Cardiac fibroblast (primary cell): Measurements from ENCODE around the gene KLHL17.
A peak's percentile ranks its signal among the peaks of the same experiment; 100 is the strongest.

Experiments
- DNase-seq, 2 donors: peaks; one replicate each; pipeline versions ENCODE4 v3.0.0 to v3.0.0-alpha.2; 2010; ENCODE audit warnings: low read depth in 2 of 2
- H3K4me3 ChIP-seq, 2 donors: replicated peaks in 1 of 2; 1 replicate in 1 of 2; 2 replicates in 1 of 2; pipeline ENCODE4 v1.5.1; 2011; ENCODE audit warnings: low read depth in 2 of 2, low read length in 2 of 2, mild to moderate bottlenecking in 2 of 2, moderate library complexity in 1 of 2
- TF ChIP-seq, protein P1 (sequence below): IDR thresholded peaks from one replicate; pipeline ENCODE4 v1.5.1; 2011; ENCODE audit warnings: low read depth, mild to moderate bottlenecking, low read length, inconsistent platforms

KLHL17 gene

DNA sequence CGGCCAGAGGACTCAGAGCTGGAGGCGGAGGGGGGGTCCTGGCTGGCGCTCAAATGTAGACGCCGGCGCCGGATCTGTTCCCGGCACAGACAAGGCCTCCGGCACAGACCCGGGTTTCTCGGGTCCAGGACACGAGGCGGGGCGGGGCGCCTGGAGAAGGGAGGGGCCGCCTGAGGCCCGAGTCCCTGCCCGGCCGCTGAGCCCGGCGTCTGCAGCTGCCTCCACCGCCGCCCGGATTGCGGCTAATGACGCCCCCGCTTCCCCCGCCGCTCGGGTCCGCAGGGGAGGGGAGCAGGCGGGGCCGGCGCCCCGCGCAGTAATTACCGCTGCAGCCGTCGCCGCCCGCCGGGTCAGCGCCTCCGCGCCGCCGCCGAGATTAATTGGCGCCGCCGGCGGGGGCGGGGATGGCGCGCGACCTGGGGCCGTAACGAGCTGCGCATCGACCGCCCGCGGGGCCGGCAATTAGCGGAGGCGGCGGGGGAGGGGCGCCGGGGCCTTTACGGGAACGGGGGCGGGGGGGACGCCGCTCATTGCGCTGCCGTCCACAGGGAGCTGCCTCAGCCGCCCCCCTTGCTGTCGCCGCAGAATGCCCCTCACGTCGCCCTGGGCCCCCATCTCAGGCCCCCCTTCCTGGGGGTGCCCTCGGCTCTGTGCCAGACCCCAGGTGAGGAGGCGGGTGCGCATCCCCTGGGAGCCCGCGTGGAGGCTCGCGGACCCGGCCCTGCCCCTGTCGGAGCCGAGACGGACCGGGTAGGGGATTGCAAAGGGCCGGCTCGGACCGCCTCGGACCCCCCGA is 18.6 kb upstream of the KLHL17 start:
- DNase-seq, result peak; percentile 38 to 84
- TF ChIP-seq, protein P1, sequence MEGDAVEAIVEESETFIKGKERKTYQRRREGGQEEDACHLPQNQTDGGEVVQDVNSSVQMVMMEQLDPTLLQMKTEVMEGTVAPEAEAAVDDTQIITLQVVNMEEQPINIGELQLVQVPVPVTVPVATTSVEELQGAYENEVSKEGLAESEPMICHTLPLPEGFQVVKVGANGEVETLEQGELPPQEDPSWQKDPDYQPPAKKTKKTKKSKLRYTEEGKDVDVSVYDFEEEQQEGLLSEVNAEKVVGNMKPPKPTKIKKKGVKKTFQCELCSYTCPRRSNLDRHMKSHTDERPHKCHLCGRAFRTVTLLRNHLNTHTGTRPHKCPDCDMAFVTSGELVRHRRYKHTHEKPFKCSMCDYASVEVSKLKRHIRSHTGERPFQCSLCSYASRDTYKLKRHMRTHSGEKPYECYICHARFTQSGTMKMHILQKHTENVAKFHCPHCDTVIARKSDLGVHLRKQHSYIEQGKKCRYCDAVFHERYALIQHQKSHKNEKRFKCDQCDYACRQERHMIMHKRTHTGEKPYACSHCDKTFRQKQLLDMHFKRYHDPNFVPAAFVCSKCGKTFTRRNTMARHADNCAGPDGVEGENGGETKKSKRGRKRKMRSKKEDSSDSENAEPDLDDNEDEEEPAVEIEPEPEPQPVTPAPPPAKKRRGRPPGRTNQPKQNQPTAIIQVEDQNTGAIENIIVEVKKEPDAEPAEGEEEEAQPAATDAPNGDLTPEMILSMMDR, result no peak
- H3K4me3 ChIP-seq, result peak overlapping the region; percentile 26 to 40

DNA sequence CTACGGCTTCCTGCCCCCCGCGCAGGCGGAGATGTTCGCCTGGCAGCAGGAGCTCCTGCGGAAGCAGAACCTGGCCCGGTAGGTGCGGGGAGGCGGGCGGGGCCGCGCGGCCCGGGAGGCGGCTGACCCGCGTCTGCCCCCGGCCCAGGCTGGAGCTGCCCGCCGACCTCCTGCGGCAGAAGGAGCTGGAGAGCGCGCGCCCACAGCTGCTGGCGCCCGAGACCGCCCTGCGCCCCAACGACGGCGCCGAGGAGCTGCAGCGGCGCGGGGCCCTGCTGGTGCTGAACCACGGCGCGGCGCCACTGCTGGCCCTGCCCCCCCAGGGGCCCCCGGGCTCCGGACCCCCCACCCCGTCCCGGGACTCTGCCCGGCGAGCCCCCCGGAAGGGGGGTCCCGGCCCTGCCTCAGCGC is 18.0 kb upstream of the KLHL17 start:
- DNase-seq, result no peak
- H3K4me3 ChIP-seq, result peak overlapping the region in 1 of 2 donors; percentile 40

DNA sequence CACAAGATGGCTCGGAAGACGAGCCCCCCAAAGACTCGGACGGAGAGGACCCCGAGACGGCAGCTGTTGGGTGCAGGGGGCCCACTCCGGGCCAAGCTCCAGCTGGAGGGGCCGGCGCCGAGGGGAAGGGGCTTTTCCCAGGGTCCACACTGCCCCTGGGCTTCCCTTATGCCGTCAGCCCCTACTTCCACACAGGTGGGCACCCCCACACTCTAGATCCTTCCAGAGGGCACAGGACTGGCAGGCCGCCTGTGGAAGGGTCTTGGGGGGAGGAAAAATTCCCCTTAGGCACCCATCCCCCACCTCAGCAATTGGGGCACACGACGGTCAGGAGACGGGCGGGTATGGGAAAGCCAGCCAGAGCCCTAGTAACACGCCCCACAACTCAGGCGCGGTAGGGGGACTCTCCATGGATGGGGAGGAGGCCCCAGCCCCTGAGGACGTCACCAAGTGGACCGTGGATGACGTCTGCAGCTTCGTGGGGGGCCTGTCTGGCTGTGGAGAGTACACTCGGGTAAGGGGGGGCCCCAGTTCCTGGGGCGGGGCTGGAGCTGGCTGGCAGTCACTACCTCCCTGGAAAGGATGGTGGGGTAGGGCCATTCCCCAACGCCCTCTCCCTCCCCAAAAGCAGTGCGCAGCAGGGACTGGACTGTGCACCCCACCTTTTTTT is 17.4 kb upstream of the KLHL17 start:
- TF ChIP-seq, protein P1, result no peak
- peak in 1 of 2 donors; percentile 70 for DNase-seq
- peak overlapping the region in 1 of 2 donors; percentile 23 for H3K4me3 ChIP-seq

More for the DNA sequence above, 18.0 kb upstream of the KLHL17 start:
- TF ChIP-seq, protein P1, result no peak

DNA sequence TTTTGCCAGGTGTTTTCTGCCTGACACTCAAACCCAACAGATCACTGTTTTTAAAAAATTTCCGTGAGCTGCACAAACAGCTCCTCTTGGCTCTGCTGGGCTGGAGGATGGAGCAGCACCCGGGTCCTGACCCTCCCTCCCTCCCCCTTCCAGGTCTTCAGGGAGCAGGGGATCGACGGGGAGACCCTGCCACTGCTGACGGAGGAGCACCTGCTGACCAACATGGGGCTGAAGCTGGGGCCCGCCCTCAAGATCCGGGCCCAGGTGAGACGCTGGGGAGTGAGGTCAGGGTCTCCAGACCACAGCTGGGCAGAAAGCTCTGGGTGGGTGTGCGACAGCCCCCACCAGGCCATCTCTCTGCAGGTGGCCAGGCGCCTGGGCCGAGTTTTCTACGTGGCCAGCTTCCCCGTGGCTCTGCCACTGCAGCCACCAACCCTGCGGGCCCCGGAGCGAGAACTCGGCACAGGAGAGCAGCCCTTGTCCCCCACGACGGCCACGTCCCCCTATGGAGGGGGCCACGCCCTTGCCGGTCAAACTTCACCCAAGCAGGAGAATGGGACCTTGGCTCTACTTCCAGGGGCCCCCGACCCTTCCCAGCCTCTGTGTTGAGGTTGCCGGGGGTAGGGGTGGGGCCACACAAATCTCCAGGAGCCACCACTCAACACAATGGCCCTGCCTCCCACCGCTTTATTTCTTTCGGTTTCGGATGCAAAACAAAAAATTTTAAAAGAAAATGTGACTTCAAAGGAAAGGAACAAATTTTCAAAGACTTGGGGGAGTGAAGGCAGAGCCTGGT is 16.6 kb upstream of the KLHL17 start:
- TF ChIP-seq, protein P1, result no peak
- DNase-seq, result no peak
- no peak overlapping the region for H3K4me3 ChIP-seq

DNA sequence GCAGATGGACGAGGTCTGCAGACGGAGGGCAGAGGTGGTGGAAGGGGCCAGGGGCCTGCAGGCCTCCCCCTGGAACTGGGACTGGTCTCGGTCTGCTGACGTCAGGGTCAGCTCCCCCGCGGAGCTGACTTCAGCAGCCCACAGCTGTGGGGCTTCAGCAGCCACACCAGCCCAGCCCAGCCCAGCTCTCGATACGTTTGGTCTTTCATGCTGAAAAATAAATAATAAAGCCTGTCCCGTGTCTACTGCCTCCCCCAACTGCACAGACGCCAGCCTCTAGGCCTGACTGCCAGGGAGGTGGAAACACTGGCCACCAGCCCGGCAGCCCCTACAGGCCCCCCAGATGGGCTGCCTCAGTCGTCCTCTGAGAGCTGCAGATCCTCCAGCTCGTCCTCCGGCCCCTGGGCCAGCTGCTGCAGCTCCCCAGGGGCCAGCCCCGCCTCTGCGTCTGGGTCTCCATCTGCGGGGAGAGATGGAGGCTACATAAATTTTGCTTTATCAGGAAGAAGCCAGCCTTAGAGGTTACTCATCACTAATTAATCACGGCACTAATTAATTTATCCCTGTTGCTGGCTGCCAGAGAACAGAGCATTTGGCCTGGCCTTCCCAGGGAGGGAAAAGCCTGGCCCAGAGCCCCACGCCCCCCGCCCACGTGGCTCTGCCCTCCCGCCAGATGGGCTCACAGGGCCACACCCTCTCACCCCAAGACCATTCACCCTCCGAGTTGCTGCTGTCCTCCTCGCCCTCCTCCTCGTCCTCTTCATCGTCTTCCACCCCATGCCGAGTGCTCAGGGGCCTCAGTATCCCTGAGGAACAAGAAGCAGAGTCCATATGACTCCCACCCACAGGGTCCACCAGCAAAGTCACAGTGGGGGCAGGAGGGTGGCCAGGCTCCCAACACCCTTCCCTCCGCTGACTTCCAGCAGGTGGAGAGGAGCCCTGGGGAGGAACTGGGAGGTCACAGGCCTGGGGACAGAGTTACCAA is 15.8 kb upstream of the KLHL17 start:
- TF ChIP-seq, protein P1, result no peak
- DNase-seq, result peak in 1 of 2 donors; percentile 67

More for the DNA sequence above, 15.8 kb upstream of the KLHL17 start:
- no peak overlapping the region for H3K4me3 ChIP-seq
